CD14-positive monocyte (primary cell): ENCODE measurements around the gene ERFE. TPM values are rescaled to one million over a fixed set of nuclear protein-coding genes. Genes with fewer than 3 reads are reported as not detected.

ENCODE experiments used
- DNase-seq, 3 donors: peaks; one replicate each; pipeline ENCODE4 v3.0.0-alpha.2; 2011 to 2022
- H2AFZ ChIP-seq: 2 replicates; pipeline ENCODE4 v1.6.0; 2012; ENCODE audit warnings: mild to moderate bottlenecking, low read depth, low read length, inconsistent platforms; ENCODE audit not compliant: insufficient read depth, poor library complexity, severe bottlenecking
- H3K27ac ChIP-seq, 2 donors: 1 replicate in 1 of 2; 2 replicates in 1 of 2; pipeline ENCODE4 v1.5.1; 2012 to 2013; ENCODE audit warnings: low read length in 2 of 2, control low read depth in 1 of 2, inconsistent platforms in 1 of 2, low read depth in 1 of 2, mild to moderate bottlenecking in 1 of 2
- H3K27me3 ChIP-seq, 2 donors: one replicate each; pipeline versions ENCODE4 v1.6.0 to v1.6.1; 2011 to 2013; ENCODE audit warnings: low read length in 2 of 2; ENCODE audit not compliant: control insufficient read depth in 2 of 2, insufficient read depth in 2 of 2
- H3K36me3 ChIP-seq, 2 donors: replicated peaks in 1 of 2; 1 replicate in 1 of 2; 2 replicates in 1 of 2; pipeline versions ENCODE4 v1.5.1 to v1.6.1; 2012 to 2013; ENCODE audit warnings: low read length in 2 of 2, control low read depth in 1 of 2, inconsistent platforms in 1 of 2, mild to moderate bottlenecking in 1 of 2; ENCODE audit not compliant: insufficient read depth in 2 of 2, control insufficient read depth in 1 of 2
- H3K4me1 ChIP-seq, 2 donors: 1 replicate in 1 of 2; 2 replicates in 1 of 2; pipeline versions ENCODE4 v1.5.1 to v1.6.1; 2012 to 2013; ENCODE audit warnings: low read length in 2 of 2, control low read depth in 1 of 2, inconsistent platforms in 1 of 2, mild to moderate bottlenecking in 1 of 2, moderate library complexity in 1 of 2; ENCODE audit not compliant: insufficient read depth in 2 of 2, control insufficient read depth in 1 of 2
- H3K4me2 ChIP-seq: replicated peaks from 2 replicates; pipeline ENCODE3; 2012; ENCODE audit warnings: low read length, moderate library complexity, mild to moderate bottlenecking; ENCODE audit not compliant: poor library complexity, severe bottlenecking; ENCODE audit errors: extremely low read depth
- H3K4me3 ChIP-seq, 3 experiments: fragments of 200-600 bp in 1 of 3; sonication (generic) in 1 of 3; replicated peaks in 1 of 3; 1 replicate in 2 of 3; 2 replicates in 1 of 3; pipeline ENCODE4 v1.5.1; 2011 to 2013; ENCODE audit warnings: low read length in 3 of 3, mild to moderate bottlenecking in 3 of 3, control low read depth in 2 of 3, low read depth in 2 of 3, inconsistent platforms in 1 of 3, moderate library complexity in 1 of 3
- H3K79me2 ChIP-seq: 2 replicates; pipeline ENCODE4 v1.6.0; 2012; ENCODE audit warnings: mild to moderate bottlenecking, control low read depth, inconsistent platforms, low read length, moderate library complexity; ENCODE audit not compliant: insufficient read depth
- H3K9ac ChIP-seq: 2 replicates; pipeline ENCODE4 v1.6.0; 2017; ENCODE audit warnings: low read length, mild to moderate bottlenecking; ENCODE audit not compliant: insufficient read depth, poor library complexity, severe bottlenecking
- H3K9me3 ChIP-seq, 2 donors: replicated peaks in 1 of 2; 1 replicate in 1 of 2; 2 replicates in 1 of 2; pipeline versions ENCODE4 v1.5.1 to v1.6.1; 2012 to 2013; ENCODE audit warnings: low read length in 2 of 2, control low read depth in 1 of 2; ENCODE audit not compliant: control insufficient read depth in 1 of 2, insufficient read depth in 1 of 2
- H4K20me1 ChIP-seq: 2 replicates; pipeline ENCODE4 v1.6.0; 2012; ENCODE audit warnings: mild to moderate bottlenecking, low read length, control low read depth, moderate library complexity; ENCODE audit not compliant: insufficient read depth
- H3K27ac Mint-ChIP-seq, 7 donors: one replicate each; pipeline ENCODE4 v1.8.0; 2020; ENCODE audit warnings: mild to moderate bottlenecking in 7 of 7, mixed read lengths in 7 of 7, moderate library complexity in 6 of 7, inconsistent platforms in 2 of 7
- H3K27me3 Mint-ChIP-seq, 3 donors: one replicate each; pipeline ENCODE4 v1.8.0; 2021 to 2022; ENCODE audit warnings: low read depth in 3 of 3, mild to moderate bottlenecking in 3 of 3, mixed read lengths in 3 of 3, moderate library complexity in 3 of 3, inconsistent platforms in 1 of 3
- H3K36me3 Mint-ChIP-seq, 2 donors: one replicate each; pipeline ENCODE4 v1.8.0; 2020; ENCODE audit warnings: mixed read lengths in 2 of 2, inconsistent platforms in 1 of 2, mild to moderate bottlenecking in 1 of 2
- H3K4me1 Mint-ChIP-seq: one replicate; pipeline ENCODE4 v1.8.0; 2020; ENCODE audit warnings: mild to moderate bottlenecking, mixed read lengths
- H3K4me3 Mint-ChIP-seq, 2 donors: one replicate each; pipeline ENCODE4 v1.8.0; 2020; ENCODE audit warnings: mild to moderate bottlenecking in 2 of 2, mixed read lengths in 2 of 2, moderate library complexity in 1 of 2
- H3K9me3 Mint-ChIP-seq, 7 donors: one replicate each; pipeline ENCODE4 v1.8.0; 2020 to 2022; ENCODE audit warnings: mixed read lengths in 7 of 7, mild to moderate bottlenecking in 6 of 7, moderate library complexity in 6 of 7, inconsistent platforms in 2 of 7
- CTCF ChIP-seq: fragments of 200-600 bp; IDR thresholded peaks from one replicate; pipeline ENCODE4 v1.8.0; 2022; ENCODE audit warnings: antibody characterized with exemption, mild to moderate bottlenecking
- WGBS: methylation state at CpG from one replicate; pipeline ENCODE4 v1.1.5; 2013; ENCODE audit warnings: missing lambda C conversion rate; ENCODE audit not compliant: insufficient coverage; 5-methylcytosine and 5-hydroxymethylcytosine counted together
- intact Hi-C, 2 donors: fragments of 100-400 bp; cut with micrococcal nuclease; formaldehyde crosslinking; loops; one replicate each; pipeline versions ENCODE4 v1.15.0 to v1.15.1; 2023
- polyA plus RNA-seq, 3 donors: library from polyadenylated mRNA; depleted of rRNA in 1 of 3; unstranded in 2 of 3; stranded (reverse) in 1 of 3; fragments of 300-500 nt in 2 of 3; fragments of >200 nt in 1 of 3; fragmentation: Illumina TruSeq in 2 of 3; gene quantifications; 1 replicate in 2 of 3; 2 replicates in 1 of 3; pipeline ENCODE4 v1.2.3, GENCODE V29; 2012 to 2021

Gene ERFE
- polyA plus RNA-seq, 3 donors: not detected

- Histone ChIP-seq H2AFZ (no peak overlapping the region), H3K36me3 (no peaks in the 10 kb centered on the region), H3K4me1 (peaks cover 4 to 6% of the 10 kb centered on the region in 2 donors), H3K27ac (no peak overlapping the region), H3K27me3 (peaks cover 4 to 18% of the 10 kb centered on the region in 2 donors), H3K79me2 (no peaks in the 10 kb centered on the region), H4K20me1 (no peaks in the 10 kb centered on the region), H3K9ac (no peak overlapping the region), H3K9me3 (no peaks in the 10 kb centered on the region), H3K4me2 (no peak overlapping the region), H3K4me3 (no peak overlapping the region)
- intact Hi-C loops: no loop called here
- DNase-seq: no peak
- Mint-ChIP-seq H3K27ac (no peak overlapping the region), H3K9me3 (peaks cover 2 to 9% (median 5%) of the 10 kb centered on the region in 7 donors), H3K36me3 (peaks cover 0 to 4% of the 10 kb centered on the region in 2 donors), H3K4me3 (no peak overlapping the region), H3K27me3 (peaks cover 13 to 20% (median 15%) of the 10 kb centered on the region in 3 donors), H3K4me1 (peaks cover 4% of the 10 kb centered on the region)
- TF ChIP-seq CTCF: no peak
- 98% methylated on average over 9 of the region's 10 CpGs for WGBS
Measured at GRCh38 chr2:238154570-238154969, 4.2 kb upstream of the ERFE start.

- no peak for TF ChIP-seq CTCF
- peaks cover 0 to 4% of the 10 kb centered on the region in 2 donors for H3K9me3 ChIP-seq
- no peak overlapping the region for H3K4me2 ChIP-seq
- Mint-ChIP-seq H3K4me3 (no peak overlapping the region), H3K9me3 (peaks cover 2 to 11% (median 5%) of the 10 kb centered on the region in 7 donors), H3K36me3 (peaks cover 0 to 4% of the 10 kb centered on the region in 2 donors), H3K27ac (no peak overlapping the region), H3K4me1 (peaks cover 9% of the 10 kb centered on the region), H3K27me3 (peaks cover 19 to 27% (median 21%) of the 10 kb centered on the region in 3 donors)
- no peak for DNase-seq
- no peak overlapping the region for H3K9ac ChIP-seq
- intact Hi-C loops: no loop called here
- H3K27me3 ChIP-seq: peaks cover 7 to 25% of the 10 kb centered on the region in 2 donors
- H3K79me2 ChIP-seq: no peaks in the 10 kb centered on the region
- H3K27ac ChIP-seq: no peak overlapping the region
- no peak overlapping the region for H2AFZ ChIP-seq
- H3K36me3 ChIP-seq: no peaks in the 10 kb centered on the region
- peaks cover 7 to 8% of the 10 kb centered on the region in 2 donors for H3K4me1 ChIP-seq
- WGBS: 90% methylated on average over 17 of the region's 19 CpGs
- H4K20me1 ChIP-seq: no peaks in the 10 kb centered on the region
- H3K4me3 ChIP-seq: no peak overlapping the region
Measured at GRCh38 chr2:238155051-238155760, 3.6 kb upstream of the ERFE start.
